Transverse colon (tissue), 4 donors: ENCODE measurements around the gene CD22. TPM values are rescaled to one million over a fixed set of nuclear protein-coding genes. Genes with fewer than 3 reads are reported as not detected.

Experiments used
- DNase-seq: peaks from one replicate; pipeline ENCODE4 v3.0.0-alpha.2; 2019
- H3K27ac ChIP-seq, 4 donors: fragments of 200-600 bp; sonication (generic); 2 replicates each; pipeline ENCODE4 v1.5.1; 2016 to 2018; ENCODE audit warnings: inconsistent platforms in 4 of 4
- H3K27me3 ChIP-seq: fragments of 200-600 bp; sonication (generic); 2 replicates; pipeline ENCODE4 v1.5.1; 2017; ENCODE audit warnings: inconsistent platforms
- H3K36me3 ChIP-seq, 4 donors: fragments of 200-600 bp; sonication (generic); 2 replicates each; pipeline ENCODE4 v1.5.1; 2017 to 2019; ENCODE audit warnings: inconsistent platforms in 4 of 4
- H3K4me1 ChIP-seq, 4 donors: fragments of 200-600 bp; sonication (generic); 2 replicates each; pipeline ENCODE4 v1.5.1; 2017 to 2020; ENCODE audit warnings: inconsistent platforms in 4 of 4
- H3K4me3 ChIP-seq, 4 donors: fragments of 200-600 bp; sonication (generic); 1 replicate in 1 of 4; 2 replicates in 3 of 4; pipeline versions ENCODE4 v1.5.1 to v1.6.1; 2017 to 2019; ENCODE audit warnings: inconsistent platforms in 4 of 4
- H3K9me3 ChIP-seq, 2 donors: fragments of 200-600 bp; sonication (generic); 2 replicates each; pipeline ENCODE4 v1.5.1; 2017 to 2019; ENCODE audit warnings: inconsistent platforms in 2 of 2
- CTCF ChIP-seq, 5 experiments: fragments of 200-600 bp in 3 of 5; fragments of 450-650 bp in 2 of 5; sonication (generic) in 3 of 5; IDR thresholded peaks; 1 replicate in 2 of 5; 2 replicates in 3 of 5; pipeline ENCODE4 v1.5.1; 2016 to 2017; ENCODE audit warnings: antibody characterized with exemption in 5 of 5, inconsistent platforms in 3 of 5, mild to moderate bottlenecking in 2 of 5, moderate library complexity in 1 of 5
- EP300 ChIP-seq: sonication (generic); formaldehyde crosslinking; IDR thresholded peaks from one replicate; pipeline ENCODE4 v1.6.1; 2017; ENCODE audit warnings: antibody characterized with exemption, low read depth
- POLR2A ChIP-seq: fragments of 450-650 bp; IDR thresholded peaks from one replicate; pipeline ENCODE4 v1.6.1; 2016; ENCODE audit warnings: antibody characterized with exemption, mild to moderate bottlenecking, moderate library complexity
- POLR2AphosphoS5 ChIP-seq, 3 donors: sonication (generic); formaldehyde crosslinking; IDR thresholded peaks; one replicate each; pipeline ENCODE4 v1.6.1; 2016; ENCODE audit warnings: antibody characterized with exemption in 3 of 3
- WGBS, 2 donors: methylation state at CpG; one replicate each; pipeline ENCODE4 v1.1.5; 2018; ENCODE audit warnings: low coverage in 1 of 2; 5-methylcytosine and 5-hydroxymethylcytosine counted together
- in situ Hi-C, 4 donors: fragments of 200-750 bp; cut with MboI; loops; one replicate each; pipeline versions ENCODE4 v1.15.0 to v1.15.1; 2017; ENCODE audit warnings: low sequenced_read_pairs in 3 of 4, low pct_ligation_motif_present in 1 of 4, low pct_unique_long_range_greater_than_20kb in 1 of 4
- intact Hi-C: fragments of 100-400 bp; cut with DNase I; formaldehyde crosslinking; loops from one replicate; pipeline ENCODE4 v1.15.1; 2023; ENCODE audit warnings: low total_unique reads
- total RNA-seq, 4 donors: library from RNA; depleted of rRNA; stranded (reverse); fragments of >200 nt; gene quantifications; one replicate each; pipeline ENCODE4 v1.1.0, GENCODE V29; 2016

Gene CD22
- total RNA-seq, 4 donors from 2014 or later = 4.4 to 27.7 (median 21.1) TPM; not detected in 1

DNA sequence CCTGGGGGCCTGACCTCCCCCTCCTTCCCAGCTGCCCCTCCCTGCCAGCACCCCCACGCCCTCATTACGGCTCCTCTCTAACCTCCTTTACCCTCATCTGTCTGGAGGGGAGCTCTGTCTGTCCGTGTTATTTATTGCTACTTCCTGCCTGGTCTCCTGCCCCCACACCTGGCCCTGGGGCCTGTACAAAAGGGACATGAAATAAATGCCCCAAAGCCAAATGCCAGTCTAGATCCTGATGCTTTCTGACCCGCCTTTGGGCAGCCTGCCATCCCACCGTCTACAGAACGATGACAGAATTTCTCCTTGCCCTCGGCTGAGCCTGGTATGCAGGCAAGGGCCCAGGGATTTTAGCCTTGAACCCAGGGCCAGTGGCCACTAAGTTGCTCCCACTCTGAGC, 15.4 kb upstream of the CD22 start:
- in situ Hi-C loops = no loop called here
- DNase-seq = no peak
- Histone ChIP-seq H3K27ac (no peak overlapping the region), H3K9me3 (no peaks in the 10 kb centered on the region), H3K36me3 (no peaks in the 10 kb centered on the region), H3K27me3 (no peaks in the 10 kb centered on the region), H3K4me1 (no peaks in the 10 kb centered on the region), H3K4me3 (no peak overlapping the region)
- intact Hi-C loops = no loop called here
- 37 to 50% methylated on average over 3 to 7 of the region's 7 CpGs for WGBS, 2 donors
- no peak for TF ChIP-seq CTCF (IDR thresholded peaks at IDR 0.05)
- no peak for TF ChIP-seq POLR2AphosphoS5 (IDR thresholded peaks at IDR 0.05)
- TF ChIP-seq POLR2A = no peak
- TF ChIP-seq EP300 = no peak

- TF ChIP-seq CTCF (IDR thresholded peaks at IDR 0.05) (no peak), EP300 (no peak), POLR2A (no peak), POLR2AphosphoS5 (IDR thresholded peaks at IDR 0.05) (no peak)
- Histone ChIP-seq H3K27ac (no peak overlapping the region), H3K4me1 (no peaks in the 10 kb centered on the region), H3K4me3 (no peak overlapping the region), H3K36me3 (no peaks in the 10 kb centered on the region), H3K9me3 (no peaks in the 10 kb centered on the region), H3K27me3 (no peaks in the 10 kb centered on the region)
- WGBS, 2 donors = 43 to 84% methylated on average over 1 to 8 of the region's 8 CpGs
- DNase-seq = no peak
- intact Hi-C loops = no loop called here
- in situ Hi-C loops = no loop called here
These were observed 15.0 kb upstream of the CD22 start for GRCh38 chr19:35314031-35314430.

- no peak overlapping the region for H3K4me3 ChIP-seq
- H3K36me3 ChIP-seq = no peaks in the 10 kb centered on the region
- intact Hi-C loops = no loop called here
- 81 to 100% methylated on average over 1 to 10 of the region's 10 CpGs for WGBS, 2 donors
- H3K27ac ChIP-seq = no peak overlapping the region
- no peaks in the 10 kb centered on the region for H3K9me3 ChIP-seq
- TF ChIP-seq POLR2A (no peak), EP300 (no peak), POLR2AphosphoS5 (IDR thresholded peaks at IDR 0.05) (no peak), CTCF (IDR thresholded peaks at IDR 0.05) (no peak)
- in situ Hi-C loops = no loop called here
- H3K4me1 ChIP-seq = no peaks in the 10 kb centered on the region
- no peak for DNase-seq
- no peaks in the 10 kb centered on the region for H3K27me3 ChIP-seq
These were observed 14.0 kb upstream of the CD22 start for GRCh38 chr19:35314858-35315470.

- WGBS, 2 donors = 82% methylated on average over 8 of the region's 9 CpGs; no CpG with 5 or more reads in 1 of the 2 donors
- no peaks in the 10 kb centered on the region for H3K27me3 ChIP-seq
These were observed 13.1 kb upstream of the CD22 start for GRCh38 chr19:35315883-35316282.

DNA sequence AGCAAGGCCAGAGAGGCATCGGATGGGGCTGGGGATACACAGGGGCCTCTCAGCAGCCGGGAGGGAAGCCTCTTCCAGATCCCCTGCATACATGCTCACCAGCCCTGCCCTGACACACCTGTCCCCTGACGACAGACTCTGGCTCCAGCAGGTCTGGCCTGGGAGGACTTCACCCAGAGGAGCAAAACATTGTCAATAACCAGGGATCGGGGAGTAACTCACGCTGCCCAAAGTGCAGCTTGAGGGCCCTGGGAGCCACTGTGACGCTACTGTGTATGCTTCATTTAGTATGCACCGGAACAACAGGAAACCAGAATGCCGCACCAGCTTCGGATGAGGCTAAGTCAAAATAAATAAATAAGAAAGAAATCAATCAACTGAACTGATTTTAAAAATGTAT, 12.4 kb upstream of the CD22 start:
- H3K4me1 ChIP-seq = no peaks in the 10 kb centered on the region
- DNase-seq = no peak
- no peak overlapping the region for H3K4me3 ChIP-seq
- H3K36me3 ChIP-seq = no peaks in the 10 kb centered on the region
- 68 to 96% methylated on average over 5 to 9 of the region's 9 CpGs for WGBS, 2 donors
- no peak overlapping the region for H3K27ac ChIP-seq
- intact Hi-C loops = no loop called here
- in situ Hi-C loops = no loop called here
- H3K9me3 ChIP-seq = no peaks in the 10 kb centered on the region
- TF ChIP-seq EP300 (no peak), POLR2AphosphoS5 (IDR thresholded peaks at IDR 0.05) (no peak), POLR2A (no peak), CTCF (IDR thresholded peaks at IDR 0.05) (no peak)
- no peaks in the 10 kb centered on the region for H3K27me3 ChIP-seq

More at GRCh38 chr19:35315883-35316282, 13.1 kb upstream of the CD22 start:
- Histone ChIP-seq H3K4me3 (no peak overlapping the region), H3K36me3 (no peaks in the 10 kb centered on the region), H3K4me1 (no peaks in the 10 kb centered on the region), H3K27ac (no peak overlapping the region), H3K9me3 (no peaks in the 10 kb centered on the region)
- TF ChIP-seq POLR2A (no peak), POLR2AphosphoS5 (IDR thresholded peaks at IDR 0.05) (no peak)
- in situ Hi-C loops (no loop called here), intact Hi-C loops (no loop called here)
- no peak for DNase-seq
